KOPT-K1 (cell line): Measurements from ENCODE around the gene APOL6.
"Not testable (repeated sequence)": the region's sequence is repeated elsewhere in the genome, so short reads cannot be mapped to it uniquely, and the experiment has no call there.

Source experiments
- H3K27ac ChIP-seq: fragments of 200-600 bp; sonication (generic); 2 replicates; pipeline ENCODE4 v1.5.1; 2016; ENCODE audit warnings: antibody characterized with exemption, mild to moderate bottlenecking, low read depth, low read length; ENCODE audit not compliant: poor library complexity, severe bottlenecking
- H3K36me3 ChIP-seq: fragments of 200-600 bp; sonication (generic); 2 replicates; pipeline ENCODE4 v1.5.1; 2017; ENCODE audit warnings: antibody characterized with exemption, mild to moderate bottlenecking, low read length, moderate library complexity; ENCODE audit not compliant: insufficient read depth
- H3K9me3 ChIP-seq: fragments of 200-600 bp; sonication (generic); 2 replicates; pipeline ENCODE4 v1.5.1; 2017; ENCODE audit warnings: antibody characterized with exemption, low read length, mild to moderate bottlenecking; ENCODE audit not compliant: insufficient read depth, poor library complexity, severe bottlenecking

APOL6 gene

DNA sequence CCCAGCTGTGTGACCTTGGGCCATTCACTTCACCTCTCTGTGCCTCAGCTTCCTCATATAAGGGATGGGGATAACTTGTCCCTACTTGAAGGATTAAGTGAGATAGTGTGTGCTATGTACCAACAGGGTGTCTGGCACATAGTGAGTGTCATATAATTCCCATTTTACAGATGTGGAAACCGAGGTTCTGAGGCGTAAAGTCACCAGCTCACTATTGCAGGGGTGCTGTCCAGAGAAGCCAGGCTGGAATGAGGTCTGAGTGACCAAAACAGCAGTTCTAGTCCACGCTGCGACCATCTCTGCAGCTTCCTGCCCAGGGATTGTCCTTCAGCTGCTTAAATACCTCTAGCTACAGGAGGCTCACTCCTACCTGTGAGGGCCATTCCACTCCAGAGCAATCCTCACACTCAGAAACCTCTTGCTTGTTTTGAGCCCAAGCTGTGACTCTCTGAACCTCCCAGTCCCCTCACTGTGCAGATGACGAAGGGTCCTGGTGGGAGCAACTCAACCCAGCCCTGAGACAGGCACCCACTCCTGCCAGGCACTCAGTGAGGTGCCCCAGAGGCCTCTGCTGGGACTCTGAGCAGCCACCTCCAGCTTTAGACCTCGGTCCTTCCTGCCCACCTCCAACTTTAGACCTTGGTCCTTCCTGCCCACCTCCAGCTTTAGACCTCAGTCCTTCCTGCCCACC, 36.9 kb upstream of the APOL6 start:
- Histone ChIP-seq H3K36me3 (no peaks in the 10 kb centered on the region), H3K9me3 (no peaks in the 10 kb centered on the region), H3K27ac (no peak overlapping the region)

DNA sequence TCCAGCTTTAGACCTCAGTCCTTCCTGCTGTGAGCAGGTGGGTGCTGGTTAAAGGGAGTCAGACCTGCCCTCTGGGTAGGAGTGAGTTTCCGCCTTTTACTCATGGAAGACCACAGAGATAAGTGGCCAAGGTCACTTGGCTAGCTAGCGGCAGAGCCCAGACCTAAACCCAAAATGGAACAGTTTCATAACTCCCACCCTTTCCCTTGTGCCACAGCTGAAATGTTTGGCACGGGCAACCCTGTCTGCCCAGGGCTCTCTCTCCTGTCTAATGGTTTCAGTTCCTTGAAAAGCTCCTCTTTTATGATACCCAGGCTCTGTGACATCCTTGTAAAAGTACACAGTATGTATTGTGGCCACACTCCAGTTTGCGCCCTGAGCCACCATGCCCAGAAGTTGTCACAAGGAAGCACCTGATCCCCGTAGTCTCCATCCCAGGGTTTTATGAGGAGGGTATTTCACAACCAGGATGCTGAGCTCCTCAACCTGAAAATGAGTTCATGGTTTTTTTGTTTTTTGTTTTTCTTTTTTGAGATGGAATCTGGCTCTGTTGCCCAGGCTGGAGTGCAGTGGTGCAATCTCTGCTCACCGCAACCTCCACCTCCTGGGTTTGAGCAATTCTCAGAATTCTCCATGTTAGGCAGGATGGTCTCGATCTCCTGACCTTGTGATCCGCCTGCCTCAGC, 36.2 kb upstream of the APOL6 start:
- no peaks in the 10 kb centered on the region for H3K36me3 ChIP-seq
- H3K9me3 ChIP-seq, result no peaks in the 10 kb centered on the region
- no peak overlapping the region for H3K27ac ChIP-seq

DNA sequence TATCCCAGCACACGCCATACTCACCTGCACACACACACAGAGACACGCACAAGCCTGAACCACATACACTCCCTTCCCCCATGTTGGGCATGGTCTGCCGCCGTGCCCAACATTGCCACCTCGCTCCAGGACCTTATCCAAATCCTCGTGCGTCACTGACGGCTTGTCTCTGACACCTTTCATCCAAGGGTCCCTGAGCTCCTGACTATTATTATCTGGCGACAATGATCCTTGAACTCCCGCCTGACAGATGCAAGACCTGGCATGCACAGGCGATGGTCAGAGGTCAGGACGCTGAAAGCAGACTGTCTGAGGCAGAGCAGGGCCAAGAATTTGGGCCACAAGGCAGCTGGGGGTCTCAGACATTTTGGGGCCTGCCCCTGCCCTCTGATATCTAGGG, 35.3 kb upstream of the APOL6 start:
- H3K27ac ChIP-seq, result no peak overlapping the region
- no peaks in the 10 kb centered on the region for H3K36me3 ChIP-seq
- H3K9me3 ChIP-seq, result no peaks in the 10 kb centered on the region

DNA sequence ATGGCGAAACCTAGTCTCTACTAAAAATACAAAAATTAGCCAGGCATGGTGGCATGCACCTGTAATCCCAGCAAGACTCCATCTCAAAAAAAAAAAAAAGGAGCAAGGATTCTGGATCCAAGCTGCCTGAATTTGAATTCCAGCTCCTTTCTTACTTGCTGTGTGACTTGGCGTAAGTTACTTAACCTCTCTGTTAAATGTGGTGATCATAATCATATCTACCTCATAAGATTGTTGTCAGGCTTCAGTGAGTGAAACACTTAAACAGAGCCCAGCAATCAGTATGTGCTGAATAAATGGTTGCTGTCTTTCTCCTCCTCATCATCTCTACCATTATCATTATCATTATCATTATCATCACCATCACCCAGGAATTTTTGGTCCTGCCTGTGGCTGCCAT, 33.8 kb upstream of the APOL6 start:
- Histone ChIP-seq H3K9me3 (no peaks in the 10 kb centered on the region), H3K27ac (no peak overlapping the region), H3K36me3 (no peaks in the 10 kb centered on the region)

DNA sequence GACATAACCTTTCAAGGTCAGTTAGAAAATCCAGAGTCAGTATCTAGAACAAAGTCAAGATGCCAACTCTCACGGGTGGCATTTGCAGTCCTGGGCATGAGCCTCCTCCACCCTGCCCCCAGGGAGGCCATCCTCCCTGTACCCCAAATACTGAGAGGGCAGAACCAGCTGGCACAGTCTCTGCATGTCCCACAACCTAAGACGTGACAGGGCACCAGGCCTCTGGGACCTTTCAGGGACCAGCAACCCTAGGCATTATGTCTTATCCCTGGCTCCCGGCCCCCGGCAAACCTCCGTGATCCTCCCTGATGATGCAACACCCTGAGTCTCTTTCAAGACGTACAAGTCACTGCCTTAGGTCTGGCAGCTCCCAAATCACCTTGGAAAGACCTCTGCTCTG, 33.1 kb upstream of the APOL6 start:
- Histone ChIP-seq H3K27ac (no peak overlapping the region), H3K36me3 (no peaks in the 10 kb centered on the region)

DNA sequence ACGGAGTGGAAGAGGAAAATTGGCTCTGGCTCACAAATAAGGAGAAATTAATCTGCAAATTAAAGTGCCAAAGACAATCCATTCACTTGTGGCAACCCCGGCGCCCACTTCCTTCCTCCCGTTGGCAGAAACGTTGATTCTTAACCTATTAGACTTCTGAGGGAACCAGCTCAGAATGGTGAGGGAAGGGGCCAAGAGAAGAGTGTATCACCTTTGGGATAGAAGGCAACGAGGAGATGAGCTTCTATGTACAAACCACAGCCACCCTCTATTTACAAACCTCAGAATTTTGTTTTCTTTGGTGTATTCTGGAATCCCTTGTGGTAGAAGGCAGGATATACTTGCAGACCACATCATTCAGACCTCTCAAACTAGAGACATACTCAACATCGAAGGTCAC, 32.2 kb upstream of the APOL6 start:
- no peaks in the 10 kb centered on the region for H3K9me3 ChIP-seq
- H3K27ac ChIP-seq, result peak overlapping the region; percentile 2
- H3K36me3 ChIP-seq, result no peaks in the 10 kb centered on the region

More for the DNA sequence above, 33.1 kb upstream of the APOL6 start:
- H3K9me3 ChIP-seq, result no peaks in the 10 kb centered on the region

DNA sequence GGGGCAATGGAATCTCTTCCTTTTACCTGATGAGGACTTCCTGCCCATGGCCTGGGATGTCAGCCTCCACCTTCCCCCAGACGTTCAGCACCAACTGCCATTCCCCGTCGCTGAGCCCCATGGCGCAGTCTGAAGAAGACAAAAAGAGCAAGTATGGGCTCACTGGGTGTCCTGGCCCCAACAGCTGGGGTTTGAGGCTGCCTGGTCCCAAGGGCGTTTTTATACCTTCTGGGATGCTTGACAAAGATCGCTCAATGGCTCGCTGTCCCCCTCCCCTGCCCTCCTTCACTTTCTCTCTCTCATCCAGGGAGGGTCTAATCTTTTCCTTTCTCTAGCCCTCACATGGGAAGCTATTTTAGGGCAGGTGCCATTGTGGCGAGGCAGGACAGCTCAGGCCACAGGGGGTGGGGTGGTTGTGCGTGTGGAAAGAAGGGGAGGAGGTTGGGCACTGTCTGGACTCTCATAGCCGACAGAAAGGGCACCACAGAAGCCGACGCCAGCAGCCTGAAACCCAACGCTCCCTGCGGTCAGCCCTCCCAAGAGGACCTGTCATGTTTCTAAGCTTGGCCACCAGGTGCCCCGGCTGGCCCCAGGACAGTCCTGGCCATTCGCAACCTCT, 31.0 kb upstream of the APOL6 start, which contains the start of gene MB:
Gene MB (minus strand): TSS at position 193 of the 619 bp plus-strand sequence. CDS start 72 bp downstream, at position 121.
- Histone ChIP-seq H3K27ac (no peak within 1 kb of the TSS), H3K9me3 (no peaks in the 10 kb centered on the region), H3K36me3 (no peaks in the 10 kb centered on the region)

DNA sequence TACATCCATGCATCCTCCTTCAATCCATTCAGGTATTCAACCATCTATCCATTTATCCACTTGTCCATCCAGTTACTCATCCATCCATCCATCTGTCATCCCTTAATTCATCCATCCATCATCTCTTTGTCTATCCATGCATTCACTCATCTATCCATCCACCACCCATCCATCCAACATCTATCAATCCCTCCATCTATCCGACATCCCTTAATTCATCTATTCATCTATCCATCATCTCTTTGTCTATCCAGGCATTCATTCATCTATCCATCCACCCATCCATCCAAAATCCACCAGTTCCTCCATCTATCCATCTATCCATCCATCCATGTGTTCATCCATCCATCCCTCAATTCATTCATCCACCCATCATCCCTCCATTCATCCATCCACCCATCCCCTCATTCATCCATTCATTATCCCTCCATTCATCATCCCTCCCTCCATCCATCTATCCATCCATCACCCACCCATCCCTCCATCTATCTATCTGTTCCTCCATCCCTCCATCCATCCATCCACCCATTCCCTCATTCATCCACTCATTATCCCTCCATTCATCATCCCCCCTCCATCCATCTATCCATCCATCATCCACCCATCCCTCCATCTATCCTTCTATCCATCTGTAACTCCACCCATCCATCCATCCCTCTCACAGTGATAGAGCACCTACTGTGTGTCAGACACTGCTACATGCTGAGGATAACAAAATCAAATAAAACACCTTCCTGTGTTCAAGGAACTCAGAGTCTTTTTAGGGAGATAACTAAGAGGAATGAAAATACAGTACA, 29.6 kb upstream of the APOL6 start:
- Histone ChIP-seq H3K9me3 (no peaks in the 10 kb centered on the region), H3K36me3 (no peaks in the 10 kb centered on the region), H3K27ac (no peak overlapping the region)

DNA sequence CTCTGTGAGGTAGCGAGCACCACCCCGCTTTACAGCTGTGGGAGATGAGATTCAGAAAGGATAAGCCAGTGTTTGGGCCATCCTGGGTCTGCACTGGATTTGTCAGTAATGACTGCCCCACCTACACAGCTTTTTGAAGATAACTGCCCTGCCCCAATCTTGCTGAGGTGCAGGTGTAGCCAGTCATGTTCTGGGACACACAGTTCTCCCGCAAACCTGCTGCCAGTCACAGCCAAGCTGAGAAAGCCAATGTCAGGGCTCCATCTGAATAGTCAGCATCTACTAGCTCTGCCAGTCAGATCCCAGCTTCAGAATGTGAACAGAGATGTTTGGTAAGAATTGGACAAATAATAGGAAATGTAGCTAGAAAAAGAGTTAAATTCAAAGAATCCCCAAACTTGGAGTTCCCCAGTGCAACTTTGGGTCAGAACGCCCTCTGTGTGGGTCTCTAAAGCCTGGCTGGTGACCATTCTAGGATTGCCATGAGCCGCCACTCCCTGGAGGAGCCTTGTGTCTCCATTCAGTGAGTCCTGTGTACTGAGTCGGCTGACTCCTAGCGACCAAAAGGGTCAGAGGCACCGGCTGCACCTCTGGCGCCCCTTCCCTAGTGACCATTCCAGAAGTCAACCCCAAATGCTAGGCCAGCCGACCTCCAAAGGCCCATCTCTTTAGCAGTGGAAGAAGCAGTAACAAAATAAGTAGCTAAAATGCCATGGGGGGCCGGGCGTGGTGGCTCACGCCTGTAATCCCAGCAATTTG, 28.7 kb upstream of the APOL6 start:
- Histone ChIP-seq H3K9me3 (no peaks in the 10 kb centered on the region), H3K27ac (no peak overlapping the region), H3K36me3 (no peaks in the 10 kb centered on the region)

DNA sequence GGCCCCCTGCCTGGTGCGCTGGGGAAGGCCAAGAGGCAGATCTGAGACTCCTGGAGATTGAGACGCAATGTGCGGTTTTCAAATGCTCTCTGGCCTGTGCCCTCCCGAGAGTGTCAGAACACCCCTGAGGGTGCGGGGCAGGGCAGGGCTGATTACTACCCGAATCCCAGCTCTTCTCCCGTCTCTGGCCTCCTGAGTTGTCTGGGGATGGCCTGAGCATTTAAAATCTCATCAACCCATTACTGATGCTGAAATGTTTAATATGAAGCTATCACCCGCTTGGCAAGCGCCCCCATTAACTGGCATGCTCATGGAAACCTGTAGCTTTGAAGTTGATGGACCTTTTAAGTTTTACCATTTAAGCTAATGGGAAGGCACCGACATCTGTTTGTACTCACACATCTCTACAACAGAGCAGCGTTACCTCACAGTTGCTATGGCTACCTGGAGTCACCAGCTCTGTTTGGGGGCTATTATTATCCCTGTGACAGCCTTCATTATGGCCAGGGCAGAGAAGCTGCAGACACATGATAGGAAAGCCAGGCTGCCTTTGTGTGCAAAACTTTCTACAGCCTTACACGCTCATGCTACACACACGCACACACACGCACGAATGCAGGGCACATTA, 27.5 kb upstream of the APOL6 start:
- H3K36me3 ChIP-seq, result no peaks in the 10 kb centered on the region
- H3K27ac ChIP-seq, result no peak overlapping the region
- H3K9me3 ChIP-seq, result no peaks in the 10 kb centered on the region

DNA sequence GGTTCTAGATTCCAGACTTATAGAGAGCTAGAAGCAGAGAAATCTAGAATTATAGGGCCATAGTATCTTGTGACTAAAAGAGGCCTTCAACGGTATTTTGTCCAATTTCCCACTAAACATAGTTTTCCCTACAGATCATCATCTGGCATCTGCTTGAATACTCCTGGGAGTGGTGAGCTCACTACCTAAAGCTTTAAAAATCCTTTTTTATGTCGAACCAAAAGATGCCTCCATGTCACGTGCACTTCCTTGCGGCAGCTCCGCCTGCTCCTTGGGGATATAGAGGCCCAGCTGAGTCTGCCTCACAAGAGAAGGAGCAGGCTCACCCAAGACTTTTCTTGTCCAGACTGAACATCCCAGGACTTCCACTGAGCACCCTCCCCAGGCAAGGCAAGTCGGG, 26.8 kb upstream of the APOL6 start:
- no peaks in the 10 kb centered on the region for H3K36me3 ChIP-seq
- no peak overlapping the region for H3K27ac ChIP-seq

DNA sequence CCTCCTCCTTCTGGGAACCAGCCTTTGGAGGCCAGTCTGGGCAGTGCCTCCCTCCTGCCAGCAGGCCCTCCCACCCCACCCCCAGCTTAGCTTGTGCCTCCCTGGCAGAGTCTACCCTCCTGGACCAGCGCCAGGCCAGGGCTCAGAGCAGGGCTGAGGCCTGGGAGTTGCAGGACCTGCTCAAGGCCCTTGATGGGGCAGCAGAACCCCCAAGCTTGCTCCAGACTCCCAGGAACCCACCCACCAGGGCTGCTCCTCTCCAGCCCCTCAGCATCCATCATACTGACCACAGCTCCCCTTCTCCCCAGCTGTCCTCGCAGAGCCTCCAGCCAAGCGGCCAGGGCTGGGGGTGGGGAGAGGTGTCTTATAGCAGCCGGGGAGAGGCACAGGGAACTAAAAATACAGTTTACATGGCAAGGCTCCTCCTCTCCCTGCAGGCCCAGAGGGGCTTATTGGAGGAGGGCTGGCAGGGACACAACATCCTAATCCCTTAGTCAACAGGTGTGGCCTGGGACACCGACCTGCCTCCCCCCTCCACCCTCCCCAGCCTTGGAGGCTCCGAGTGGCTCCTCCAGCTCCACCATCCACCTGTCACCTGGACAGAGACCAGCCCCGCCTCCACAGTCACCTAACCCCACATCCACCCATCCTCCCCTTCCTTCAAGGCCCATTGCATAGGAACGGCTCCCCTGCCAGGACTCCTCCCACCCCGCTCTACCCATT, 25.9 kb upstream of the APOL6 start:
- no peaks in the 10 kb centered on the region for H3K36me3 ChIP-seq
- no peaks in the 10 kb centered on the region for H3K9me3 ChIP-seq
- no peak overlapping the region for H3K27ac ChIP-seq

More for the DNA sequence above, 26.8 kb upstream of the APOL6 start:
- no peaks in the 10 kb centered on the region for H3K9me3 ChIP-seq

DNA sequence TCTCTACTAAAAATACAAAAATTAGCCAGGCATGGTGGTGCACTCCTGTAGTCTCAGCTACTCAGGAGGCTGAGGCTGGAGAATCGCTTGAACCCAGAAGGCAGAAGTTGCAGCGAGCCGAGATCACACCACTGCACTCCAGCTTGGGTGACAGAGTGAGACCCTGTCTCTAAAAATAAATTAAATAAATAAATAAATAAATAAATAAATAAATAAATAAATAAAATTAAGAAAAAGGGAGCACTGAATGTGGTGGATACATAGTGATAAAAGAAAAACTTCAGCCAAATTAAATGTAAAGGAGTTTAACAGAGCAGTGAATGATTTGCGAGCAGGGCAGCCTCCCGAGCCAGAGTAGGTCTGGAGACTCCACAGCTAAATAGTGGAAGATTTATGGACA, 24.4 kb upstream of the APOL6 start:
- not testable (repeated sequence) for H3K27ac ChIP-seq, H3K9me3 ChIP-seq, H3K36me3 ChIP-seq

DNA sequence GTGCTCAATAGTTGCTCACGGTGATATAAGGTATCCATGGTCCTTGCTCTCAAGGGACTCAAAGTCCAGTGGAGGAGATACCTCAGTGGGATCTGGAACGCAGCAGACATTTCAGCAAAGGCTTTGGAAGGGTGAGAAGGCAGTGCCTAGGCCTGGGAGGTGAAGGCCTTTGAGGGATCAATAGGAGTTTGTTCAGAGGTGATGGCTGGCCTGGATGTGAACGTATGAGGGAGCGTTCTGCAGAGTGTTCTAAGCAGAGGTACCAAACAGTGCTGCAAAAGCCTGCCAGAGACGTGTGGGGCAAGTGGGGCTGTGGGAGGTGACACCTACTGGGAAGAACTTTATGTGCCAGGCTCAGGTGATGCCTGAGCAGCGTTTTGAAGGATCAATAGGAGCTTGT, 23.7 kb upstream of the APOL6 start:
- Histone ChIP-seq H3K9me3 (no peaks in the 10 kb centered on the region), H3K36me3 (no peaks in the 10 kb centered on the region), H3K27ac (no peak overlapping the region)
